Choroid plexus epithelial cell (primary cell): Measurements from ENCODE around the gene HELB.

ENCODE experiments used
- DNase-seq: peaks from one replicate; pipeline ENCODE4 v3.0.0-alpha.2; 2010; ENCODE audit warnings: low read depth
- H3K4me3 ChIP-seq: 2 replicates; pipeline ENCODE4 v1.5.1; 2011; ENCODE audit warnings: low read depth, mild to moderate bottlenecking, control low read depth, low read length, moderate library complexity
- CTCF ChIP-seq: conservative IDR thresholded peaks from 2 replicates; pipeline ENCODE4 v1.5.1; 2011; ENCODE audit warnings: low read depth, mild to moderate bottlenecking, control low read depth, inconsistent platforms, low read length, moderate library complexity

Gene HELB

GRCh38 chr12:66282244-66282643, 20.0 kb upstream of the HELB start:
- no peak overlapping the region for H3K4me3 ChIP-seq
- no peak for TF ChIP-seq CTCF
- no peak for DNase-seq

GRCh38 chr12:66287275-66287674, 15.0 kb upstream of the HELB start:
- no peak overlapping the region for H3K4me3 ChIP-seq
- TF ChIP-seq CTCF: no peak
- no peak for DNase-seq

GRCh38 chr12:66288121-66288520, 14.2 kb upstream of the HELB start:
- no peak overlapping the region for H3K4me3 ChIP-seq
- TF ChIP-seq CTCF: no peak
- no peak for DNase-seq

GRCh38 chr12:66289485-66289884, 12.8 kb upstream of the HELB start:
- TF ChIP-seq CTCF: no peak
- no peak overlapping the region for H3K4me3 ChIP-seq

GRCh38 chr12:66290716-66291200, 11.5 kb upstream of the HELB start:
- DNase-seq: no peak
- no peak overlapping the region for H3K4me3 ChIP-seq
- TF ChIP-seq CTCF: no peak

More at GRCh38 chr12:66289485-66289884, 12.8 kb upstream of the HELB start:
- no peak for DNase-seq

- no peak for DNase-seq
- H3K4me3 ChIP-seq: no peak overlapping the region
- TF ChIP-seq CTCF: no peak
Measured at GRCh38 chr12:66296176-66296683, 6.1 kb upstream of the HELB start.

- no peak overlapping the region for H3K4me3 ChIP-seq
- DNase-seq: no peak
- TF ChIP-seq CTCF: no peak
Measured at GRCh38 chr12:66297080-66297479, 5.2 kb upstream of the HELB start.
